Measurements from ENCODE around the gene TBC1D7. TPM values are rescaled to one million over a fixed set of nuclear protein-coding genes. Genes with fewer than 3 reads are reported as not detected.

The TBC1D7 gene
- total and polyA plus RNA-seq, 10 of the 15 experiments (the other 5 are each of a cell fraction or from before 2014, with no cell fraction given) = 20.1 to 65.9 (median 31.3) TPM

GRCh38 chr6:13315896-13316295 lies 12.4 kb downstream of the TBC1D7 start:
- H2AFZ ChIP-seq (ENCODE audit: control insufficient read depth, low read depth, low read length) = no peak overlapping the region
- H3K9me3 ChIP-seq (replicated peaks; ENCODE audit: control insufficient read depth, insufficient read depth, low read length) = no peaks in the 10 kb centered on the region
- FAIRE-seq = no peak
- H3K4me1 ChIP-seq (ENCODE audit: control insufficient read depth, insufficient read depth, low read length) = no peaks in the 10 kb centered on the region
- ChIA-PET POLR2A (no interaction called here), RAD21 (ENCODE audit: unreplicated experiment) (no interaction called here), CTCF (interaction anchor here (1.3 to 4.4 kb wide), 2 partner anchors 15 to 38 kb away, joined by 3 to 14 read pairs; no protein-coding TSS in a partner anchor), SMC1A (ENCODE audit: uncharacterized antibody, unreplicated experiment) (interaction anchor here (0.9 to 1.2 kb wide), 3 partner anchors 9 to 55 kb away, joined by 3 to 4 read pairs (median 3); no protein-coding TSS in a partner anchor)
- no peak for ATAC-seq
- H4K20me1 ChIP-seq (ENCODE audit: control insufficient read depth, insufficient read depth) = no peaks in the 10 kb centered on the region
- H3K27ac ChIP-seq (ENCODE audit: control insufficient read depth, insufficient read depth) = no peak overlapping the region
- H3K27me3 ChIP-seq (replicated peaks in 1 of 2; ENCODE audit: control insufficient read depth in 2 of 2, insufficient read depth in 2 of 2, low read length in 1 of 2) = no peaks in the 10 kb centered on the region
- TF ChIP-seq SMARCA5 (IDR thresholded peaks at IDR 0.05) = no peak
- no peak for TF ChIP-seq SMC3 (IDR thresholded peaks at IDR 0.05; ENCODE audit: borderline replicate concordance, low read length)
- TF ChIP-seq RBBP5 (conservative IDR thresholded peaks at IDR 0.05) = no peak
- TF ChIP-seq, protein P1, sequence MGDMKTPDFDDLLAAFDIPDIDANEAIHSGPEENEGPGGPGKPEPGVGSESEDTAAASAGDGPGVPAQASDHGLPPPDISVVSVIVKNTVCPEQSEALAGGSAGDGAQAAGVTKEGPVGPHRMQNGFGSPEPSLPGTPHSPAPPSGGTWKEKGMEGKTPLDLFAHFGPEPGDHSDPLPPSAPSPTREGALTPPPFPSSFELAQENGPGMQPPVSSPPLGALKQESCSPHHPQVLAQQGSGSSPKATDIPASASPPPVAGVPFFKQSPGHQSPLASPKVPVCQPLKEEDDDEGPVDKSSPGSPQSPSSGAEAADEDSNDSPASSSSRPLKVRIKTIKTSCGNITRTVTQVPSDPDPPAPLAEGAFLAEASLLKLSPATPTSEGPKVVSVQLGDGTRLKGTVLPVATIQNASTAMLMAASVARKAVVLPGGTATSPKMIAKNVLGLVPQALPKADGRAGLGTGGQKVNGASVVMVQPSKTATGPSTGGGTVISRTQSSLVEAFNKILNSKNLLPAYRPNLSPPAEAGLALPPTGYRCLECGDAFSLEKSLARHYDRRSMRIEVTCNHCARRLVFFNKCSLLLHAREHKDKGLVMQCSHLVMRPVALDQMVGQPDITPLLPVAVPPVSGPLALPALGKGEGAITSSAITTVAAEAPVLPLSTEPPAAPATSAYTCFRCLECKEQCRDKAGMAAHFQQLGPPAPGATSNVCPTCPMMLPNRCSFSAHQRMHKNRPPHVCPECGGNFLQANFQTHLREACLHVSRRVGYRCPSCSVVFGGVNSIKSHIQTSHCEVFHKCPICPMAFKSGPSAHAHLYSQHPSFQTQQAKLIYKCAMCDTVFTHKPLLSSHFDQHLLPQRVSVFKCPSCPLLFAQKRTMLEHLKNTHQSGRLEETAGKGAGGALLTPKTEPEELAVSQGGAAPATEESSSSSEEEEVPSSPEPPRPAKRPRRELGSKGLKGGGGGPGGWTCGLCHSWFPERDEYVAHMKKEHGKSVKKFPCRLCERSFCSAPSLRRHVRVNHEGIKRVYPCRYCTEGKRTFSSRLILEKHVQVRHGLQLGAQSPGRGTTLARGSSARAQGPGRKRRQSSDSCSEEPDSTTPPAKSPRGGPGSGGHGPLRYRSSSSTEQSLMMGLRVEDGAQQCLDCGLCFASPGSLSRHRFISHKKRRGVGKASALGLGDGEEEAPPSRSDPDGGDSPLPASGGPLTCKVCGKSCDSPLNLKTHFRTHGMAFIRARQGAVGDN (IDR thresholded peaks at IDR 0.05) = no peak
- no peak for TF ChIP-seq MEF2B (IDR thresholded peaks at IDR 0.05; ENCODE audit: partially characterized antibody, poor library complexity, severe bottlenecking)
- no peak for TF ChIP-seq LARP7 (IDR thresholded peaks at IDR 0.05)
- TF ChIP-seq SREBF1 (IDR thresholded peaks at IDR 0.05; ENCODE audit: low read length) = no peak
- no peak for TF ChIP-seq RUNX3 (IDR thresholded peaks at IDR 0.05; ENCODE audit: low read length)
- TF ChIP-seq PAX5 (IDR thresholded peaks at IDR 0.05; ENCODE audit: borderline replicate concordance, low read depth, low read length) = no peak
- H3K36me3 ChIP-seq (ENCODE audit: control insufficient read depth in 2 of 2, insufficient read depth in 2 of 2, low read length in 1 of 2) = peaks cover 4 to 11% of the 10 kb centered on the region in 2 experiments; a peak in 3 of 4 replicates
- intact Hi-C loops (cut with micrococcal nuclease; ENCODE audit: unreplicated experiment) (no loop called here), in situ Hi-C loops (cut with MboI) (no loop called here)
- DNase-seq (ENCODE audit: low read depth, low spot score) = no peak
- no peak overlapping the region for H3K4me3 ChIP-seq
- WGBS (ENCODE audit: insufficient coverage, insufficient replicate concordance, low lambda C conversion rate, missing lambda C conversion rate) = 100% methylated on average over 5 of the region's 5 CpGs
- no peak overlapping the region for H3K9ac ChIP-seq (ENCODE audit: control insufficient read depth, insufficient read depth, low read length)
- no peak overlapping the region for H3K4me2 ChIP-seq (ENCODE audit: control insufficient read depth, insufficient read depth)
- no TSS peak for BruUV-seq (replicated peaks)
- H3K79me2 ChIP-seq (ENCODE audit: control insufficient read depth, insufficient read depth, low read length) = no peaks in the 10 kb centered on the region

Measured in GM12878 (cell line).